ENCODE results near the gene DPY19L1.
"Not testable (repeated sequence)": the region's sequence is repeated elsewhere in the genome, so short reads cannot be mapped to it uniquely, and the experiment has no call there.

The DPY19L1 gene

GRCh38 chr7:35037211-35037525 is at the start of gene DPY19L1:
Gene DPY19L1, minus strand, starts transcription at chr7:35037485. Its CDS starts 91 bp downstream, at chr7:35037394.
- no peak for DNase-seq

DNA sequence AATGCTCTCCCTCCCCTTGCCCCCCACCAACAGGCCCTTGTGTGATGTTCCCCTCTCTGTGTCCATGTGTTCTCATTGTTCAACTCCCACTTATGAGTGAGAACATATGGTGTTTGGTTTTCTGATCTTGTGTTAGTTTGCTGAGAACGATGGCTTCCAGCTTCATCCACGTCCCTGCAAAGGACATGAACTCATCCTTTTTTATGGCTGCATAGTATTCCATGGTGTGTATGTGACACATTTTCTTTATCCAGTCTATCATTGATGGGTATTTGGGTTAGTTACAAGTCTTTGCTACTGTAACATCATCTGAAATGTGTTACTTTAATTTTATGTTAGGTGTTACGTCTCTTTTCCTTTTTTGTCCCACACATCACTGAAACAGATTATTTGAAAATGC is 42.2 kb upstream of the DPY19L1 start:
- DNase-seq, result not testable (repeated sequence)

DNA sequence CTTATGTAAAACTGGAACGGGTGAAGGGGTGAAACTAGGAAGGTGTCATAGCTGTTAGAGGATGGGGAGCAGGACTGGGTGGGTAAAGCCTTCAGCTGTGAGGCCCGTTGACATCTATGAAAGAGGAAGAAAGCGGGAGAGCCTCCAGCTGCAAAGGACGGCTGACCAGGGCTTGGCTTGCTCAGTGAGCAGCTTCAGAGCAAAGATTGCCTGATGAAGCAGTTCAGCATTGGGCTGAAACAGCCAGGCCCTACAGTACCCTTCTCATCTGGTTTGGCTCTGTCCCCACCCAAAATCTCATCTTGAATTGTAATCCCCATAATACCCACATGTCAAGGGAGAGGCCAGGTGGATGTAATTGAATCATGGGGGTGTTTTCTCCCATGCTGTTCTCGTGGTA is 36.7 kb upstream of the DPY19L1 start:
- DNase-seq, result not testable (repeated sequence)

- DNase-seq, result peak; percentile 15
Measured at GRCh38 chr7:35072950-35073827, 35.9 kb upstream of the DPY19L1 start.

DNA sequence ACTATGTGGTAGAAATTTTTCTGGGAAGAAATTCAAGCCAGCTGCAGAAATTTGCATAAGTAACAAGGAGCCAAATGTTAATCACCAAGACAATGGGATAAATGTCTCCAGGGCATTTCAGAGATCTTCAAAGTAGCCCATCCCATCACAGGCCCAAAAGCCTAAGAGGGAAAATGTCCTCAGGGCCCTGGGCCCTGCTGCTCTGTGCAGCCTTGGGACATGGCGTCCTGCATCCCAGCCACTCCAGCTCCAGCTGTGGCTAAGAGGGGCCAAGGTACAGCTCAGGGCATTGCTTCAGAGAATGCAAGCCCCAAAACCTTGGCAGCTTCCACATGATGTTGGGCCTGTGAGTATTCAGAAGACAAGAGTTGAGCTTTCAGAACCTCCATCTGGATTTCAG is 31.8 kb upstream of the DPY19L1 start:
- DNase-seq, result not testable (repeated sequence)

DNA sequence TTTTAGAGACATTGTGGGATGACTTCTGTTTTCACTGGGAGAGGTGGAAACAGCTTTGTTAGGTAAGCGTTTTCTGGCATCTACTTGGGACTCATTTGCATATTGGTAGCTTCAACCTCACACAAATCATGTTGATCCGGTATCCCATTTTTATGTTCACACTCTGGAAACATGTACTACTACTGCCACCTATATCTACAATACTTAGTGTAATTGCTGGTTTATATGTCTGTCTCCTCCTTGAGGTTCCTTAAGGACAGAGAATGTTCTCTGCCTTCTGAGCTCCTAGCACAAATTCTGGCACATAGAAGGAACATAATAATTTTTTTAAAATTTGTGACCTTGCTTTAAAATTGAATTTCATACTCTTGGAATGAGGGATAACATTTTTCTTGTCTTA is 28.1 kb upstream of the DPY19L1 start:
- DNase-seq, result not testable (repeated sequence)

GRCh38 chr7:35058571-35058970 is 21.3 kb upstream of the DPY19L1 start:
- not testable (repeated sequence) for DNase-seq

- DNase-seq, result not testable (repeated sequence)
Measured at GRCh38 chr7:35057505-35058451, 20.5 kb upstream of the DPY19L1 start.

DNA sequence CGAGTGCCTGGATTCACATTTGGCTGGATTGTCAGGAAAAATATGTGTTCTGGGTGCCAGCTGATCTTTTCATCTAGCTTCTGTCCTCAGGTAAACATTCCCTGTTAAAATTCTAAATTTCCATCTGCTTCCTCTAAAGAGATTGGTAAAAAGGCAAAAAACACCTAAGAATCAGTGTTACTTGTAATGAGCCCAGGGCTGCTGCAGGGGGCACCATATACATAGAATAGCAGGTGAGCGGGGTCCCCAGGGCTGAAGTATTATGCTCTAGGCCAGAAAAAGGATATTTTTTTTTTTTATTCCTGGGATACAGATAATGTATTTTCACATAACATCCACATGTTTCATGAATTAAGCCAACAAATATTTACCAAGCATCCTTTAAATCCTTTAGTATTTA is 18.4 kb upstream of the DPY19L1 start:
- DNase-seq, result not testable (repeated sequence)

- not testable (repeated sequence) for DNase-seq
Measured at GRCh38 chr7:35053488-35054175, 16.3 kb upstream of the DPY19L1 start.

DNA sequence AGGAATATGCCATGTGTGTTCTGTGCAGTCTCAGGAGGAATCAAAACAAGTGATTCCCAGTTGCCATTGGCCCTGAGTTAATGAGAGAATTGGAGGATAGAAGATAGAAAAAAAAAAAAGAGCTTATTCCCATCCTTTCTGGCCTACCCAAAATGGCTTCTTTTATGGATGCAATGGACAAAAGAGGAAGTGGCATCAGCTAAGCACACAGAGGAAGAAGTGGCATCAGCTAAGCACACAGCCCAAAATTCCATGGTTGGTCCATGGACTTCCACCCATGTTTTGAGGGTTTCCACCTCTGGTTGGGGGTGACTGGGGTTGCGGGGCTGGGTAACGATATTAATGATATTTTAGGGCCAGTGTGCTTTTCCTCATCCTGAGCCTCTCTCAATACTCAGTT is 11.1 kb upstream of the DPY19L1 start:
- DNase-seq, result not testable (repeated sequence)

DNA sequence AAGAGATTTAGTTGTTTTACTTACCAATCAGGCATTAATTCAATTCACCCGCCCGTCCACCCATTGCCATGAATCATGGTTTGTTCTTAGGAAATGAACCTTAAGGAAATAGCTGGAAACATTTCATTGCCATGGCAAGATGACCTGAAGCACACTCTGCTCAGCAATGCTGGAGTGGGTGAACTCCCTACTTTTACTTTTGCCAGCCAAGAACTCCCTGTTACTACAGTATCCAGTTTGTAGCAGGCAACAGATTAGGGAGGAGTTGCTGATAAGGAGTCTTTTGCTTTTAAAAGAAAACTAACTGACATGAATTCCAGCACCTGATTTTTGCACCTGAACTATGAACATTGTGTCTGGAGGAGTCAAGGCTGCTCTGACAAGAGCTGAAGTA is 10.6 kb upstream of the DPY19L1 start:
- DNase-seq, result not testable (repeated sequence)

- not testable (repeated sequence) for DNase-seq
Measured at GRCh38 chr7:35047263-35047911, 10.1 kb upstream of the DPY19L1 start.

DNA sequence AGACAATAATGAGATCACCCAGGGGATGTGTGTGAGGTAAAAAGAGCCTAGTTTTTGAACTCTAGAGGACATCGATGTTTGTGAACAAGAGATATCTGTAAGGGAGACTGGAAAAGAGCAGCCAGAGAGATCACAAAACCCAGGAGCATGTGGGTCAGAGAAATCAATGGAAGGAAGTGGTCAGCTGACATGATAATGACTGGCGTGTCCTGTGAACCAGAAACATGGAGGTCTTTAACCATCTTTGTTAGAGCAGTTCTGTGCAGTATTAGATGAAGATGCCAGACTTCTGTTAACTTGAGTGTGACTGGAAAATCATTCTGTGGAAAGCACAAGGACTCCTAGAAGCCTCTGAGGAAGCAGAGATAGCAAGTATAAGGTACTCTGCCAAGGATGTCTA is 6.0 kb upstream of the DPY19L1 start:
- not testable (repeated sequence) for DNase-seq

DNA sequence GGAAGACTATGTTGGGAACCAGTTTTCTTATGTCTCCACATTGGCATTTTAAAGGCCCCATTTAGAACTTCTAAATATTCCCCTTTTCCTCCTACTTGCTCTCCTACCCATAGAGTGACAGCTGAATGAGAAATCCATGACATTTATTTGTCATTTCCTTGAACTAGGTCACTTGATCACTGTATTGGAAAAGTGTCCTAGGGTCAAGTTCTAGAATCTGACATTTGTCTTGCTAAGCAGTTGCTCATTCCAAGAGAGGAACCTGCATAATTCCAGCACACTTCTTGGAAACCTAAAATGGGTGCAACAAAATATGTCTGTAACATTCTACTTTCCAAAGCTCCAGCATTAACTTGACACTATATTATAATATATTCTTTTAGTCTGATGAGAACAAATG is 3.6 kb upstream of the DPY19L1 start:
- no peak for DNase-seq

GRCh38 chr7:35039343-35039742 is 2.1 kb upstream of the DPY19L1 start:
- DNase-seq, result no peak

GRCh38 chr7:35038354-35038753 is 1.1 kb upstream of the DPY19L1 start:
- DNase-seq, result no peak

- peak; percentile 84 for DNase-seq
Measured at GRCh38 chr7:35037526-35038341, 449 bp upstream of the DPY19L1 start.

- DNase-seq, result peak; percentile 33
Measured at GRCh38 chr7:35036361-35037171, 719 bp downstream of the DPY19L1 start.

- DNase-seq, result peak; percentile 21
Measured at GRCh38 chr7:35035511-35035961, 1.7 kb downstream of the DPY19L1 start.

DNA sequence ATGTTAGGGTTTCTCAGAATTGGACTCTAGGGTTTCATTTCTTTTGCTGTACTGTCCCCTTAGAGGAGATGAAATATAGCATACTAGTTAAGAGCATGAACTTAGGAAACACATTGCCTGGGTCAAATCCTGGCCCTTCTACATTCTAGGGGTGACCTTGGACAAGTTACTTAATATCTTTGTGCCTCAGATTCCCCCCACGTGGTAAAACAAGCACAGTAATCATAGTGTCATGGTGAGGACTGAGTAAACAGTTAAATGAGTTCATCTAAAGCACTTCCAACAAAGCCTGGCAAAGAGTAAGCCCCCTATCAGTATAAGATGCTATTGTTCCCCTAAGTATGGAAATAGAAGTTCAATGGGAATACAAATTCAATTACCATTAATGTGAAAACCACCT is 5.1 kb downstream of the DPY19L1 start:
- DNase-seq, result no peak
